GM21717 (cell line): ENCODE results near the gene ARRDC4.
"Not testable (repeated sequence)": the region's sequence is repeated elsewhere in the genome, so short reads cannot be mapped to it uniquely, and the experiment has no call there.

ENCODE experiments used
- ATAC-seq: cut with Tn5 transposase; IDR thresholded peaks from one replicate; pipeline ENCODE4 v1.9.1; 2021; ENCODE audit warnings: mild to moderate bottlenecking, moderate library complexity; ENCODE audit not compliant: unreplicated experiment

The ARRDC4 gene

DNA sequence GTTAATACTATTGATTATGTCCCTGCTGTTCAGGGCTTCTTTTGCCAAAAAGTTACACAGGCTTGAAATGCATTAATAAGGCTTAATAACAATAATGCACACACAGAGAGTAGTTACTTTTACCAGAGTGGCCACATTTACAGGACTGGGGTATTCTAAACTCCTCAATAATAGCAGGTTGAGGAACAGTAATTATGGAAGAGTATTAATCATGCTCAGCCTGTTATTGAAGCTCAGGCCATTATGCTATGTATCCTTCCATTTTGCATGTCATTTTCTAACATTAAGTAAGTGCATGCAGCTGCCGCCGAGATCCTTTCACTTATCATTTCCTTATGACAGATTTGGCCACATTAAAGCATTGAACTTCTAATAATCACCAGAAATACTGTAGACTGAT lies 5.7 kb downstream of the ARRDC4 start:
- ATAC-seq, result no peak

DNA sequence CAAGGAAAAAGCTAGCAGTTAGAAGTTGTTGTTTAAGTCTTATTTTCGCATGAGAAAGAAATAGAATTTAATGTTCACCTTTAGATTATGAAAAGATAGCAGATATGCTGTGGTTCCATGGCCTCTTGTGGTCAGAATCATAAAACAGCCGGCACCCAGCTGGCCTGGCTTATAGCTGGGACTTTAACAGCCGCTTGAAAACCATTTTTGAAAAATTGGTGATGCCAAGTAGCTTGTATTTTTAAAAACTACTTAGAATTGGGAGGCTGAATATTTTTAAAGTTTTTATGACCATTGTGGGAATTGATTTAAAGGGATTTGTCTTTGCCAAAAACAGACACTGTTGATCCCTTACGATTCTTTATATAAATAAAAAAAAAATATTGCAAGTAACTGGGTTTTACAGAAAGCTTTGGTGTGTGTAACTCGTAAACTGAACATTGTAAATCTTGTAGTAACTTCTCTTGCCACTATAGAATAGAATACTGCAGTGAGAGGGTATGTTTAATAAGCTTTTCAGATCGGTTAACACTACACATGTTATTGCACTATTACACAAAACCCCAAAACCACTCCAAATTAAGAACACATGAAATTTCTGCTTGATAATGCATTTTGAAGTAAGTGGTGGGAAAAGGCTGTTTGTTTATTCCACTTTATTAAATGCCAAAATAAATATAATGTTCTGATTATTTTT lies 6.6 kb downstream of the ARRDC4 start:
- no peak for ATAC-seq

DNA sequence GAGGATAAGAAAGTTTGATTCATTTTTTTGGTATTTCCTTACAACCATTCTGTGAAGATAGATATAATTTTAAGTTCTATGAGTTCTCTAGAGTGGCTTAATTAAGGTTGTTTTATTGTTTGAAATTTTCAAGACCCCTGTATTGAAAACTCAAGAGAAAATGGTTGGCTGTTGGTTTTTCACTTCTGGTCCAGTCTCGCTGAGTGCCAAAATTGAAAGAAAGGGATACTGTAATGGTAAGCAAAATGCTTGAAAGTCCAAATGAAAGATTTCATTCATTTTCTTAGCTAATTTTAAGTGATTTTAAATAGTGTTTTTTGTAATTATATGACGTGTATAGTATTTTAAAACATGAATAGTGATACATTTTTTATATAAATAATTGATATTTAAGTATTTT lies 7.4 kb downstream of the ARRDC4 start:
- no peak for ATAC-seq

DNA sequence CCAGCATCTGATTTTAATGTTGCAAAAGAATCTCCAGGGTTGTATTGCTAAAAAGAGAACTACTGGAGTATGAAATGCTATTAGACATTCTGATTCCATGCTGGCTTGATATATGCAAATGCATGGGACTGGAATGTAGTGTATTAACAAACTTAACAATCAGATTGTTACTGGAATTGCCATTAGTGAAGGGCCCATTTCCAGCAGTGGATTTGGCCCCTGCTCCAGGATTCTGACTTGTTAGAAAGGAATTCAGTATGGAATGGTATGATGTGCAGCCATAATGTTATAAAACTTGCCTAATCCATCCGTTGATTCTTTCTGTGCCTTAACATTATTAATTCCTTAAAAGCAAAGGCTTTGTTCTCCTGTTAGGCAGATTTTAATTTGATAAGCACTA lies 7.9 kb downstream of the ARRDC4 start:
- no peak for ATAC-seq

DNA sequence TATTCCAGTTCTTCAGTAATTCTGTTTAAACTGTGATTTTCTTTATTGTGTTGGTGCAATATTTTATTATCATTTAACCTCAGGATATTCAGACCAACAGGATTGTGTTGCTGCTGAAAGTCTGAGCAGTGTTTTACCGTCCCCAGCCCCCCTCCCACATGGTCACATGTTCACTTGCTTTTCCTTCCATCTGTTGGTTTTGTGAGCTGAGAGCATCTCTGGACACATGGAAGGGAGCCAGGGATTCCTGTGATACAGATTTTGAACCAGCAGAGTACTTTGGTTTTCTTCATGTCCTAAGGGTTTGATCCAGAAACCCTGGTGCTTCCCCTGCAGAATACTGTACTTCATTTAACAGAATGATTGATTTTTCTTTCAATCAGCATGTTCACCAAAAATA lies 11.9 kb downstream of the ARRDC4 start:
- no peak for ATAC-seq

DNA sequence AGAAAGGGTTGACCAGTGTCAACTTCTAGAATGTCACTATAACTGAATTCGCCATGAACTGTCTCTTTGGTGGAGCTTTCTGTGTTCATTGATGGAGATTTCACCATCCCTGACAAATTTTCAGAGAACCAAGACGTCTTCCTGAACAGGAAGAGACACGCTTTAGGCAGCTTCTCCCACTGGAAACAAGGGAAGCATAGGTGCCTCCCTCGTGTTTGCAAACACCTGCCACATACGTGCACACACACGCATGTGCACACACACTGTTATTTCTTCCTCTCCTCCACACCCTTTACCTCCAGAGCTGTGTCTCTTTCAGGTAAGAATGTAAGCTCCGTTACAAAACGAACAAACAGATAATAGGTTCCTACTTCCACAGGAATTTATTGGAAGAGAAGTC lies 15.6 kb downstream of the ARRDC4 start:
- no peak for ATAC-seq

DNA sequence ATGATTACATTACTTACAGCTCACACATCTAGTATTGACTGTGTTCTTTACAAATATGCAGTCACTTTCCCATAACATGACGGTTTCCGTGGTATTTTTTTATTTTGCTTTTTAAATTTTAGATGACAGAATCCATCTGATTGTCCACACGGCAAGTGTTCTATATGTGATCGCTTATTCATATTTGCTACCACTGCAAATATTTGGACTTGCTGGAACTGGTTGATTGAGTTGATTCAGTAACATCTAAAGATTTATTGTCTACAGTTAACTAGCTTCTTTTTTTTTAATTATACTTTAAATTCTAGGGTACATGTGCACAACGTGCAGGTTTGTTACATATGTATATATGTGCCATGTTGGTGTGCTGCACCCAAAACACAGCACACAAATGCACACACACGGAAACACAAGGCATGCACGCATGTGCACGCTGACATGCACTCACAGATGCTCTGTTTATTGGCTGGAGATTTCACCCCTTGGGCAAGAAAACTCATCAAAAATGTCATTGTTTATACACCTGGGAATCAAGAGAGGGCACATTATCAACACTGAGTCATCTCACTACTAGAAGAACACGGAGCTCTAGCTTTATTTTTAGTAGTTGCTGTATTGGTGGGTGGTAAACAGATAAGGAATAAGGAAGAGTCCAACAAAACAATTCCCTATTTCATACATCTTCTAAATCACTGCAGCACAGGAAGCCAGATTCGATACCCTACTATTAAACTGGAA lies 16.4 kb downstream of the ARRDC4 start:
- ATAC-seq, result no peak

DNA sequence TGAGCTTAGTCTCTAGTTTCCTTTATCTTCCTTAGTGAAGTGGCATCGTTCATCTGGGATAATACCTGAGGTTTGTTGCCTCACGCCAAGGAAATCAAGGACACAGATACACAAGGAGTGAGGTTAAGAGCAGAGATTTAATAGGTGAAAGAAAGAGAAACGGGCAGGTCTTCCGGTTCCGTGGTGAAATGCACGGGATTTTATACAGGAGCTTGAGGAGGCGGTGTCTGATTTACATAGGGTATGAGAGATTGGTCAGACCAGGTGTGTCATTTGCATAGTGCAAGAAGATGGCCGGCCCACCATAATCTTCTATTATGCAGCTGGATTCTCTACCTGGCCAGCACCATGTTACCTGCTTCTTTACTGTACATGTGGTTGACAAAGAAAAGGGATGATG lies 17.2 kb downstream of the ARRDC4 start:
- no peak for ATAC-seq

DNA sequence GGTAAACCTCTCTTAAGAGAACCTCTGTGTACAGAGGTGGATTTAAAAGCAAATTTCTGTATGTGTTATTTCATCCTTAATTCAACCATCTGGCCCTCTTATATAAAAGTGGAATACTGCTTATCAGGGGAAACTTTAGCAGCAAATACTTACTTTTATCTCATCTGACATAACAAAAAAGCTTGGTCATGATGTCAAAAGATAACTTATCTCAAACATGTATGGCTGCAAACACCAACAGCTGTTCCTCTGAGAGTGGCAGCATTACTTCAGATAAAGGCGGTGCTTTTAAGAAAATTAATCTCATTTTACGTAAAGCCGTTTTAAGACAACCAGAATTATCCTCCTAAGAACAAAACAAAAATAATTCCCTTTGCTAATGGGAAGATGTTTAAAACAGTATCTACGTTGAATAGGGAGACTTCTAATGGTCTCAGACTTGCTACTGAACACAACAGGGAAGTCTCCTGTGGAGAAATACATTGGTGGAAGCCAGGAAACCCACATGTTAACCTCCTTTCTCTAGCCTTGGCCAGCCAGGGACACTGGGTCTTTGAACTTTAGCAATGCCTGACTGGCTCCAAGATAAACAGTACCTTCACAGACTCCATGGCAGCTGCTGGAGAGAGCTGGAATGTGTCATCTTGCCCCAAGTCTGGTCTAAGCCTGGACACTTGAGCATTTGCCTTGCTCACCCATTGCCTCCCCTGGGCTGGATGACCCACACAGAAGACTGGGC lies 18.1 kb downstream of the ARRDC4 start:
- no peak for ATAC-seq

DNA sequence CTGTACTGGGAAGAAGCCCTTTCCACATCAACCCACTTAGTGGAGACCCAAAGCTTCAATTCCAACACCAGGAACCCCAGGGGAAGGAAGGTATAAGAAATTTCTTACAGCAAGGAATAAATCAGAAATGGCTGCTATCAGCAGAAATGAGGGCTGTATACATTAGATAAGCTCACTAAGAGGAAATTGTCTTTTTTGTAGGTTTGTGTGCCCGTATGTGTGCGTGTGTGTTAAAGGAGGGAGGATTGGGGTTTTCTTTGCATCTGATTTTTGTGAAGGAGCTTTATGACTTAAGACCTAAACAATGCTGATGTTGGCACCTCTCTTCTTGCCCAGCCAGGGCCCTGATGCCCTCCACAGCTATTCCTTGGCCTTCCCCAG lies 18.6 kb downstream of the ARRDC4 start:
- ATAC-seq, result no peak

DNA sequence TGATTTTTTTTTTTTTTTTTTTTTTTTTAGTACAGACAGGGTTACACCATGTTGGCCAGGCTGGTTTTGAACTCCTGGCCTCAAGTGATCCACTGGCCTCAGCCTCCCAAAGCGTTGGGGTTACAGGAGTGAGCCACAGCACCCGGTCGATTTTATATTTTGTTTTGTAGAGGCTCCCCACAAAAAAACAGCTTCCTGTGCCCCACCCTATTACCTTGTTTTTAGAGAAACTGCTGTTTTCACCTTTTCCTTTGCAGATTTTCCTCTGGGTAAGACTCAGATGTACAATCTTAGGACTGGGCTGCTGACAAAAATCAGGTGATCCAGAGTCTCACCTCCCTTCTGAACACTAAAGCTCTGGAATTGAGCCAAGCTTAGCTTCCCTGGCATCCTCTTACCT lies 20.6 kb downstream of the ARRDC4 start:
- ATAC-seq, result no peak

DNA sequence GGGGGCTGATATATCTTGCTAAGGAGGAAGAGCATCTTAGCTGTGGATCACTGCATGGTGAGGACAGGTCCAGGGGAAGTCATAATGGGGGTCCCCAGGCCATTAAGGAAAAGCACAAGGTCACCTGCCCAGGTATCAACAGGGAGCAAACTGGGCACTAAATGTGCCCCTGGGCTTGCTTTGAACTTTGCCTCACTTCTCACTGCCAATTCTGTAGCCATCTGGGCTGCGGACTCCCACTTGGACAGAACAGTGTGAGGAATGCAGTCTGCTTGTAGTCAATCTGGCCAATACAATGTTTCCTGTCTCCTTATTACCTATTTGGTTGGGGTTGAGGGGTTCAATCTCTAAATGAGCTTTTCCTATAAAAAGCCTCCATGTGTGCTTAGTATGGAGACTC lies 21.3 kb downstream of the ARRDC4 start:
- no peak for ATAC-seq

DNA sequence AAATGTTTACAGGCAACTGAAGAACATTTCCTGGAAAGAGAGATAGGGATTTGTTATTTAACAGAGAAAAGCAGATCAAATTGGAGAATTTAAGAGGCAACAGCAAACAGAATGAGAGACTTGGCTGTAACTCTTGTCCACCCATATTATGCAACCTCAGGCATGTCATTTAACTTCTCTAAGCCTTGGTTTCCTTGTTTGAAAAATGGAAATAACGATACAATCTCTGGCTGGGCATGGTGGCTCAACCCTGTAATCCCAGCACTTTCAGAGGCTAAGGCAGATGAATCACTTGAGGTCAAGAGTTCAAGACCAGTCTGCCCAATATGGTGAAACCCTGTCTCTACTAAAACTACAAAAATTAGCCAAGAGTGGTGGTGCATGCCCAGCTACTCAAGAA lies 23.7 kb downstream of the ARRDC4 start:
- no peak for ATAC-seq

DNA sequence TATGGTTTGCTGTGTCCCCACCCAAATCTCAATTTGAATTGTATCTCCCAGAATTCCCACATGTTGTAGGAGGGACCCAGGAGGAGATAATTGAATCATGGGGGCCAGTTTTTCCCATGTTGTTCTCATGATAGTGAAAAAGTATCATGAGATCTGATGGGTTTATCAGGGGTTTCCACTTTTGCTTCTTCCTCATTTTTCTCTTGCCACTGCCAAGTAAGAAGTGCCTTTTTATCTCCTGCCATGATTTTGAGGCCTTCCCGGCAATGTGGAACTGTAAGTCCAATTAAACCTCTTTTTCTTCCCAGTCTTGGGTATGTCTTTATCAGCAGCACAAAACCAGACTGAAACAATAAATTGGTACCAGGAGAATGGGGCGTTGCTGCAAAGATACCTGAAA lies 25.5 kb downstream of the ARRDC4 start:
- not testable (repeated sequence) for ATAC-seq

DNA sequence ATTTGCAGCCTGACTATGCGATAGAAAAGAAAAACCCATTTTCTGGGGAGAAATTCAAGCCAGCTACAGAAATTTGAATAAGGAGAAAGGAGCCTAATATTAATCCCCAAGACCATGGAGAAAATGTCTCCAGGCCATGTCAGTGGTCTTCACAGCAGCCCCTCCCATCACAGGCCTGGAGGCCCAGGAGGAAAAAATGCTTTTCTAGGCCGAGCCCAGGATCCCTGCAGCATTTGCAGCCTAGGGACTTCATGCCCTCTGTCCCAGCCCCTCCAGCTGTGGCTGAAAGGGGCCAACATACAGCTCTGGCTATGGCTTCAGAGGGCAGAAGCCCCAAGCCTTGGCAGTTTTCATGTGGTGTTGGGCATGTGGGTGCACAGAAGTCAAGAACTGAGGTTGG lies 26.3 kb downstream of the ARRDC4 start:
- no peak for ATAC-seq

DNA sequence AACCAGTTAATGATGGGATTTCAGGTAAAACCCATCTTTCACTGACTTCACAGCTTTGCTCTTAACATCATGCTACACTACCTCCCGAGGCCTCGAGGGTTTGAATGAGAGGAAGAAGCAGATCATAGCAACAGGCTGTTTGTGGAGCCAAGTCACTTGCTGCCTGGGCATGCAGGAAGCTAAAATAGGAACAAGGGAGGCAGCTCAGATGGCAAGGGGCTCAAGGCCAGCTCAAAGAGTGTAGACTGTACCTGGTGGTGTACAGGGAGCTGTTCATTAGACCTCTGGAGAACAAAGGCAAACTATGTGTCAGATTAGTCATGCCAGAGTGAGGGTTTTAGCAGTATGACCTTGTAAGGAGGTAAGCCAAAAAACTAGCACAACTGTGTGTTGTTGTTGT lies 28.8 kb downstream of the ARRDC4 start:
- no peak for ATAC-seq

DNA sequence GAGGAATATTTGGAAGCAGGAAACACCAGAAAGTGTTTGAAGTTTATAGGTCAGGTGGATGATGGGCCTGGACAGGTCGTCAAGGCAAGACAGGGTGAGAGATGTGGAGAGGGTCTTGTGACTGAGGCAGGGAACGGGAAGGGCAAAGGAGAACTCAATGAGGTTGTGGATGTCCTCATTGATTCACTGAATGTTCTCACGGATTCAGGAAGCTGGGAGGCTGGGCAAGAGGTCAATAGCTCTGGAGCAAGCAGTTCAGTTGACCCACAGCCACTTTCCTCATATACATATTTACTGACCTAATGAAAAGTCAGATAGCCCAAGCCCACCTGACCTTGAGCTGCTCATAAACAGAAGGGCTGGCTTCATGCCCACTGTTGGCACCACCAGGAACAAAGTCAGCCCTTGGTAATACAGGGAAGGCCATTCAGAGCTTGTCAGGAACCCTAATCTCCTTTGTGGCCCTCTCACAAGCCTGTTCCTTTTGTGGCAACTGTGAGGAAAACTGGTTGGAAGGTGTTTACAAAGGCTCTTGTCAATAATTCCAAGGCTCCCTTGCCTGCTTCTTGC lies 31.6 kb downstream of the ARRDC4 start:
- ATAC-seq, result no peak

DNA sequence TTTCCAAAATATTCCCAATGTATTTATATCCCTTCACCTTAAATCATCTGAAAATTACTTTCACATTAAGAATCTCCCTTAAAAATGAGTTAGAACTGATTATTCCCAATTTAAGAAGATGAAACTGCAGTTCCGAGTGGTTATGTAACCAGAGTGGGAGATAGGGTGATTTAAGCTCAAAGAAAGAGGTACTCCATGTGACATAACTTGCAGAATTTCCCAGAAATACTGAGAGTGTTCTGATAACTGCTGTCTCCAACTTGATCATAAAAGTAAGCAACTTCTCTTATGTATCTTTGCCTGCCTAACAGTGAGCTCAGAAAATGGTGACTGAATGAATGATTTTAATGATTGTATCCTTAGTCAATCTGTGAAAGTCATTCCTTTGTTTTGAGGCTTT lies 32.3 kb downstream of the ARRDC4 start:
- ATAC-seq, result no peak

DNA sequence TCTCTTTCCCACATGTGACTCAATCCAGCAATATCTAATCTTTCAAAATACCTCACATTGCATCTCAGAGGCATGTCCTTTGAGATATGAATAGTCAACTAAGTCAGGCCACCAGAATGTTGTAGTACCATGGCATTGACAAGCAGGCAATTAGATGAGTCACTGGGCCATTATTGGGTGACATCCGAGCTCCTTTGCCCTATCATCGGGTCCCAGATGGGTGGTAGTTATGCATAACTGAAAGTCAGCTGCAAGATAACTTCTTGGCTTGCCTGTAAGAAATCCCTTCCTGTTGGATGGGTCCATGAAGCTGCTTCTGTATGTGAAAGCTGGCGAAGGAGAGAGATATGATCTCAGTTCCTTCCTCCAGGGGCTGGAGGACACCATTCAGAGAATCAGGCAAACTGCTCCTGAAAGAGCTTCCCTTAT lies 32.8 kb downstream of the ARRDC4 start:
- ATAC-seq, result no peak

DNA sequence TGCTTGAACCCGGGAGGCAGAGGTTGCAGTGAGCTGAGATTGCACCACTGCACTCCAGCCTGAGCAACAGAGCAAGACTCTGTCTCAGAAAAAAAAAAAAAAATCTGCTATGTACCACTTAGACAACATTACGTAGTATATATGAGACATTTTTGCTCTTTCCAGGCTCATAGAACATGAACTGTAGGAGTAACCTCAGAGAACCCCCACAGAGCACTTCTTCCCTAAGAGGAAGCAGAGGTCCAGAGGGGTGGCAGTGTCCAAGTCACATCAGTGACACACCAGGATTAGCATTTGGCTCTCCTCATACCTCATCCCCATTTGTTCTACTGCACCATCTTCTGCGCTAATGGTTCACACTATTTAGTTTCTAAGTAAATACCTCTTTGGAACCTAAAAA lies 33.7 kb downstream of the ARRDC4 start:
- no peak for ATAC-seq

DNA sequence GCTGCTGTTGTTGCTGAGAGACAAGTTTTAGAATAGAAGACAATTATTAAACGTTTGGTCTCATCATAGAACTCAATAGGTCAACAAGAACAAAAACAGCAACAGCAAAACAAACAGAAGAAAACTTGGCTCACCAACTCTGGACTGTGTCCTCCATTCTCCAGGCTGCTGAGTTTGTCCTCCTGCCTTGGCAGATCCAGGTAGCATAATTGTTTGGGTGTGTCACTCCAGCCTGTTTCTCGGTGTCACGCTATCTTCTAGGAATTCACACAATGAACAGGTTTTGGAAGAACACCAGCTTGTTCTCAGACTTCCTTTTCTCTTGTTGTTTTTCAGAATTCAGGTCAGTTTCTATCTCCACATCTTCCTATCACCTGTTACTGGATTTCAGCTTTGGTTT lies 34.7 kb downstream of the ARRDC4 start:
- ATAC-seq, result no peak
